ENCODE data around the gene PHLPP2.

DNA sequence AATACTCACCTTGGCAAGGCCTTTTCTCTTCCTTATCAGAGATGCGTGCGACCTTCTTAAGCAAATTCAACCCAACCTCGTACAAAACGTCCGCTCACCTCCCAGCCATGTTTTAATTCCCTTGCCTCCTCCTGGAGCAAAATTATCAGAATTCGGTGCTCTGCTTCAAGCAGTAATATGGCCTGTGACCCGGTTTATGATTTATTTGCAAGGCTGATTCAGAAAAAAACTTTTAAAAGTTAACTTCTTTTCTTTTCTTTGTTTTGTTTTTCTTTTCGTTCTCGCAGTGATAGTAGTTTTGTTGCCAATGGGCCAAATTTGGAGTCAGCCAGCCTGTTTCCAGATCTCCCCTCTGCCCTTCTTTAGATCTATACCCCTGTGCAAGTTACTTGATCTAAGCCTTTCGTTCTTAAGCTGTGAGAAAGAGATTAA, at the start of gene PHLPP2:
- TF ChIP-seq, protein P1, sequence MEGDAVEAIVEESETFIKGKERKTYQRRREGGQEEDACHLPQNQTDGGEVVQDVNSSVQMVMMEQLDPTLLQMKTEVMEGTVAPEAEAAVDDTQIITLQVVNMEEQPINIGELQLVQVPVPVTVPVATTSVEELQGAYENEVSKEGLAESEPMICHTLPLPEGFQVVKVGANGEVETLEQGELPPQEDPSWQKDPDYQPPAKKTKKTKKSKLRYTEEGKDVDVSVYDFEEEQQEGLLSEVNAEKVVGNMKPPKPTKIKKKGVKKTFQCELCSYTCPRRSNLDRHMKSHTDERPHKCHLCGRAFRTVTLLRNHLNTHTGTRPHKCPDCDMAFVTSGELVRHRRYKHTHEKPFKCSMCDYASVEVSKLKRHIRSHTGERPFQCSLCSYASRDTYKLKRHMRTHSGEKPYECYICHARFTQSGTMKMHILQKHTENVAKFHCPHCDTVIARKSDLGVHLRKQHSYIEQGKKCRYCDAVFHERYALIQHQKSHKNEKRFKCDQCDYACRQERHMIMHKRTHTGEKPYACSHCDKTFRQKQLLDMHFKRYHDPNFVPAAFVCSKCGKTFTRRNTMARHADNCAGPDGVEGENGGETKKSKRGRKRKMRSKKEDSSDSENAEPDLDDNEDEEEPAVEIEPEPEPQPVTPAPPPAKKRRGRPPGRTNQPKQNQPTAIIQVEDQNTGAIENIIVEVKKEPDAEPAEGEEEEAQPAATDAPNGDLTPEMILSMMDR (IDR thresholded peaks at IDR 0.05) = no peak
- no peak for TF ChIP-seq POLR2AphosphoS5 (IDR thresholded peaks at IDR 0.05; ENCODE audit: low read depth, low read length)

Data from Panc1 (cell line).